Measurements from ENCODE around the gene PCNX1. TPM values are rescaled to one million over a fixed set of nuclear protein-coding genes. Genes with fewer than 3 reads are reported as not detected.
"Not testable (repeated sequence)": the region's sequence is repeated elsewhere in the genome, so short reads cannot be mapped to it uniquely, and the experiment has no call there.

Gene PCNX1
- total RNA-seq (202 TPM), polyA plus RNA-seq (10 to 100 TPM; 16.4 to 25.7 (median 20.3) TPM)

DNA sequence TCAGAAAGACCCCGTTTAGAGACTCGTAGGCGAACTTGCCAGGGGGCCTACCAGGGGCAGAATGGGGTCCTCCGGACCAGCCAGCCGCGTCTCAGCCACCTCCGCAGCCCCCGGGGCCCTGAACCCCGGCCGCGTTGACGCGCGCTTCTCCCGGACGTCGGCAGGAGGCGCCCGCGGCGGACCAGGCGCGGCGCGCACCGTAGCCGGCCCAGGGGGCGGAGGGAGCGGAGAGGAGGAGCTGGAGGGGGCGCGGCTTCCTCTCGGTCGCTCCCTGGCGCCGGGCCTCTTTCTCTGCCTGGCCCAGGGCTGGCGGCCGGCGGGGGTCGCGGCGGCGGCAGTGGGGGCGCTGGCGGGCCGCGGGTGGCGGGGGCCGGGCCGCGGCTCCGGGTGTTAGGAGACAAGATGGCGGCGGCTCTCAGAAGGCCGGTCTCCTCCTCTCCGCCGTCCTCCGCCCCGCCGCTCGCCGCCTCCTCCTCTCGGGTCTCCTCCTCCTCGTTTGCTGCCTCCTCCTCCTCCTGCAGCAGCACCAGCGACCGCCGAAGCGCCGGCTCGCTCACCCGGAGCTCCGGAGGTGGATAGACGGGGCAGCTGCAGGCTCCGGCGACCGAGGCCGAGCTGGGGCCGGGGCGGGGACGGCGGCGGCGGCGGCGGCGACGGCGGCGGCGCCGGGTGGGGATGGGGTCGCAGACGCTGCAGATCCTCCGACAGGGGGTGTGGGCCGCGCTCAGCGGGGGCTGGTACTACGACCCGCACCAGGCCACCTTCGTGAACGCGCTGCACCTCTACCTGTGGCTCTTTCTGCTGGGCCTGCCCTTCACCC is at the start of gene PCNX1:
TSS of gene PCNX1 (plus strand) at position 284 of the 820 bp plus-strand sequence. CDS start at position 676, 392 bp downstream.
- Mint-ChIP-seq H3K27ac (peak within 1 kb of the TSS; percentile 76 to 96 (median 95)), H3K36me3 (peaks cover 1% of the 10 kb centered on the region), H3K4me1 (peaks cover 33 to 71% (median 47%) of the 10 kb centered on the region in 4 donors), H3K9me3 (no peaks in the 10 kb centered on the region), H3K27me3 (no peaks in the 10 kb centered on the region), H3K4me3 (peak within 1 kb of the TSS; percentile 77 to 100 (median 94))
- Histone ChIP-seq H3K4me3 (ENCODE audit: low read depth, low read length) (peak within 1 kb of the TSS; percentile 88), H3K4me1 (ENCODE audit: control insufficient read depth, insufficient read depth, low read length, poor library complexity, severe bottlenecking) (peaks cover 50% of the 10 kb centered on the region), H3K36me3 (ENCODE audit: control insufficient read depth, insufficient read depth, low read length) (peaks cover 2% of the 10 kb centered on the region), H3K27me3 (ENCODE audit: control insufficient read depth, insufficient read depth, low read length) (no peaks in the 10 kb centered on the region), H3K27ac (ENCODE audit: insufficient read depth, low read length, poor library complexity, severe bottlenecking) (peak within 1 kb of the TSS; percentile 88), H3K9me3 (ENCODE audit: control insufficient read depth in 2 of 2, low read length in 2 of 2) (no peaks in the 10 kb centered on the region)
- DNase-seq (peak; percentile 86 to 92 (median 91)), ATAC-seq (ENCODE audit: low read depth in 2 of 2) (peak; percentile 77 to 78)

DNA sequence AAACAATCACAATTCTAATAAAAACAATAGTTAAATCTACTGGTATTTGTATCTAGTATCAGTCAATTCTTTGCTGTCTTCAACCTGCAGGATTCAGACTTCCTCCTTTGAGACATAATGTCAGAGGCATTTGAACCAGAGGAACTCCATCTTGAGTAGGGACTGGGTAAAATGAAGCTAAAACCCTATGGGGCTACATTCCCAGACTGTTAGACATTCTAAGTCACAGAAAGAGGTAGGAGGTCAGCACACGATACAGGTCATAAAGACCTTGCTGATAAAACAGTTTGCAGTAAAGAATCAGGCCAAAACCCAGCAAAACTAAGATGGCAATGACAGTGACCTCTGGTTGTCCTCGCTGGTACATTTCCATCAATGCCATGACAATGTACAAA is 49.8 kb upstream of the PCNX1 start:
- no peaks in the 10 kb centered on the region for H3K36me3 Mint-ChIP-seq

DNA sequence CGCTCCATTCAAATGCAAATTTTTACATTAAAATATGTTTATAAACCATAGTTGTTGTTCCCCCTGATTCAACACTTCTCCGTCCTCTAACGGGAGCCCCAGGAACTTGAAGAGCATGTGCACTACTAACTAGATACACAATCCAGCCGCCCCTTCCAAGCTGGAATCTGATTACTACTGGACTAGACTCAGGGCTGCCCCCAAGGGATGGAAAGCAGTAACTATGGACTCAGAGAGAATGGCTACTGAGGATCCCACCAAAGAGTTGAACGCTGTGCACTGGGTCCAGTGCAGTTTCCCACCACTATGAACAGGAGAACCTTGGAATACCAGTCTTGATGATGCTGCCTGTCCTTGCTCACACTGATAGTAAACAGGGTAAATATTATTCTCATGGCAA is 48.6 kb upstream of the PCNX1 start:
- Histone ChIP-seq H3K27ac (ENCODE audit: insufficient read depth, low read length, poor library complexity, severe bottlenecking) (no peak overlapping the region), H3K4me1 (ENCODE audit: control insufficient read depth, insufficient read depth, low read length, poor library complexity, severe bottlenecking) (no peaks in the 10 kb centered on the region), H3K4me3 (ENCODE audit: low read depth, low read length) (no peak overlapping the region), H3K9me3 (ENCODE audit: control insufficient read depth in 2 of 2, low read length in 2 of 2) (no peaks in the 10 kb centered on the region), H3K36me3 (ENCODE audit: control insufficient read depth, insufficient read depth, low read length) (no peaks in the 10 kb centered on the region), H3K27me3 (ENCODE audit: control insufficient read depth, insufficient read depth, low read length) (no peaks in the 10 kb centered on the region)
- Mint-ChIP-seq H3K4me1 (peaks cover 0 to 5% (median 0%) of the 10 kb centered on the region in 4 donors), H3K27me3 (no peaks in the 10 kb centered on the region), H3K9me3 (peaks cover 0 to 3% (median 0%) of the 10 kb centered on the region in 7 donors), H3K36me3 (no peaks in the 10 kb centered on the region), H3K27ac (no peak overlapping the region), H3K4me3 (no peak overlapping the region)
- ATAC-seq (ENCODE audit: low read depth in 2 of 2) (no peak), DNase-seq (no peak)

More for the DNA sequence above, 49.8 kb upstream of the PCNX1 start:
- no peaks in the 10 kb centered on the region for H3K27me3 Mint-ChIP-seq
- no peak for ATAC-seq (ENCODE audit: low read depth in 2 of 2)
- H3K4me1 ChIP-seq (ENCODE audit: control insufficient read depth, insufficient read depth, low read length, poor library complexity, severe bottlenecking), result no peaks in the 10 kb centered on the region
- H3K4me3 Mint-ChIP-seq, result no peak overlapping the region
- H3K27me3 ChIP-seq (ENCODE audit: control insufficient read depth, insufficient read depth, low read length), result no peaks in the 10 kb centered on the region
- H3K4me1 Mint-ChIP-seq, result peaks cover 0 to 5% (median 0%) of the 10 kb centered on the region in 4 donors
- H3K9me3 ChIP-seq (ENCODE audit: control insufficient read depth in 2 of 2, low read length in 2 of 2), result no peaks in the 10 kb centered on the region
- no peaks in the 10 kb centered on the region for H3K36me3 ChIP-seq (ENCODE audit: control insufficient read depth, insufficient read depth, low read length)
- H3K4me3 ChIP-seq (ENCODE audit: low read depth, low read length), result no peak overlapping the region
- DNase-seq, result no peak
- no peak overlapping the region for H3K27ac ChIP-seq (ENCODE audit: insufficient read depth, low read length, poor library complexity, severe bottlenecking)
- no peak overlapping the region for H3K27ac Mint-ChIP-seq
- peaks cover 0 to 3% (median 0%) of the 10 kb centered on the region in 7 donors for H3K9me3 Mint-ChIP-seq

DNA sequence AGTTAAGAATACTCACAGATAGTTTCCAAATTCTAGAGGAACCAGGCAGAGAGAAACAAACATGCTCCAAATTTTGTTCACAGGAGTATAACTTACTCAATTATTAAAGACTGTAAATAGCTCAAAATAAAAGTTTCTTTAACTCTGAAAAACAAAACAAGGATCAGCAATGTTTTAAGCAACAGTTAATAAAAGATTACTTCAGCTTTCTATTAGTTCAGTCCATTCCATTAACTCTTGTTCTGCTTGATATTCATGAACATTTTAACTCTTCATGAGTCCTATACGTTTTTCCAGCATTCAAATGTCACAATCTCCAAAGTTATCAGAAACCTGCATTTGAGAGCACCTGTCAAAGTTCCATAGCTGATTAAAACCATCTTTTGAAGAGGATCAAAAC is 40.3 kb upstream of the PCNX1 start:
- not testable (repeated sequence) for H3K27ac Mint-ChIP-seq; H3K4me3 ChIP-seq (ENCODE audit: low read depth, low read length); H3K4me3 Mint-ChIP-seq; ATAC-seq (ENCODE audit: low read depth in 2 of 2); H3K4me1 Mint-ChIP-seq; H3K27me3 Mint-ChIP-seq; H3K9me3 ChIP-seq (ENCODE audit: control insufficient read depth in 2 of 2, low read length in 2 of 2); H3K4me1 ChIP-seq (ENCODE audit: control insufficient read depth, insufficient read depth, low read length, poor library complexity, severe bottlenecking); H3K36me3 Mint-ChIP-seq; DNase-seq; H3K27ac ChIP-seq (ENCODE audit: insufficient read depth, low read length, poor library complexity, severe bottlenecking); H3K36me3 ChIP-seq (ENCODE audit: control insufficient read depth, insufficient read depth, low read length); H3K27me3 ChIP-seq (ENCODE audit: control insufficient read depth, insufficient read depth, low read length)
- peaks cover 0 to 11% (median 4%) of the 10 kb centered on the region in 7 donors for H3K9me3 Mint-ChIP-seq

DNA sequence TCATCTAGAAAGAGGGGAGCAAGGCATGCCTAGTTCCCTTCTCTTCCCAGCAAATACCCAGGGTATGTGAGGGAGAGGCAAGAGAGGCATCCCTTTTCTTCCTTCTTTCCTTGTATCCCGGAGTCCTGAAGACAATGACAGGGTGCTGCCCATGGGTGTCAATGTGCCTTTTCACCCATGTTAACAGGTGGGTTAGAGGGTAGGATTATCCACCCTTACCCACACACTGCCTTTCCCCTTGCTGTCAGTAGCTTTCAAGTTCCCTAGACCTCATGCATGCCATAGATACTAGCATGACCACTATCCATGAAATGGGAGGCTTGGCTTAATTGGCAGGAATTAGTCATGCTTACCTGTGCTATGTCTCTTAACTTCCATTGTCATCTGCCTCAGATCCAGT is 36.3 kb upstream of the PCNX1 start:
- no peaks in the 10 kb centered on the region for H3K27me3 ChIP-seq (ENCODE audit: control insufficient read depth, insufficient read depth, low read length)
- Mint-ChIP-seq H3K4me1 (peaks cover 6 to 20% (median 11%) of the 10 kb centered on the region in 4 donors), H3K27ac (no peak overlapping the region), H3K4me3 (peak overlapping the region in 2 of 4 donors; percentile 40 to 58), H3K9me3 (peaks cover 0 to 11% (median 4%) of the 10 kb centered on the region in 7 donors), H3K27me3 (no peaks in the 10 kb centered on the region), H3K36me3 (peaks cover 5% of the 10 kb centered on the region)
- DNase-seq, result no peak
- no peak overlapping the region for H3K4me3 ChIP-seq (ENCODE audit: low read depth, low read length)
- no peak for ATAC-seq (ENCODE audit: low read depth in 2 of 2)
- H3K36me3 ChIP-seq (ENCODE audit: control insufficient read depth, insufficient read depth, low read length), result no peaks in the 10 kb centered on the region
- no peak overlapping the region for H3K27ac ChIP-seq (ENCODE audit: insufficient read depth, low read length, poor library complexity, severe bottlenecking)
- H3K4me1 ChIP-seq (ENCODE audit: control insufficient read depth, insufficient read depth, low read length, poor library complexity, severe bottlenecking), result peaks cover 13% of the 10 kb centered on the region
- H3K9me3 ChIP-seq (ENCODE audit: control insufficient read depth in 2 of 2, low read length in 2 of 2), result peaks cover 0 to 2% of the 10 kb centered on the region in 2 experiments

DNA sequence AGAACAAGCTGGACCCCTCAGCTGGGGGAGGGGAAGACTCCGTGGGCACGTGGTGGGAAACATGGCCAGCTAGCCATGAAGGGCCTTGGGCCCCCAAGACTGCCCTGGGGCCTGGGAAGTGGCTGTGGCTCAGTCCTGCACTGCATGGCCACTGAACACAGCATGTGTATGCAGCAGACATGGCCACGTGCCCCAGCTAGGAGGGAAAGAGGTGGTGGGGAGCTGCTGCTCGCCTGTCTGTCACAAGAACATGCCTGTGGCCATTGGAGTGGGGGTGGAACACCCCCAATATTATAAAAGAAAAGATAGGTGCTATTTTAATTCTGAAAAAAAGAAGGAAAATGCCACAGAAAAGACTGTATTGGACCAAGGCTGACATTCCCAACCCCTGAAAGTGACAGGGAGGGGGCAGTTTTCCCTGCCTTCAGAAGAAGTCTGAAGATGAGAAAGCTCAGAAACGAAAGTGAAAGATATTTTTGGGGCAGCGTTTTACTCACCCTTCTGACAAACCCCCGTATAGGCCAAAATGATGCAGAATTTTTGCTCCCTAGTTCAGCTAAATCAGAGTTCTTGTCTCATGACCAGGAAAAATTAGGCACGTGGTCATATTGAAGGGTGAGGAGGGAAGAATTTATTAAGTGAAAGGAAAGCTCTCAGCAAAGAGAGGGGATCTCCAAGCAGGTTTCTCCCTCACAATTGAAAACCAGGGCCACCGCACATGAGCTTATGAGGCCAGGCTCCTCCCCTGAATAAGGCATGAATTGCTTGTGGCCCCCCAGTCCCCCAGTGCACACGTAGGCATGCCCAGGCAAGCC is 35.2 kb upstream of the PCNX1 start:
- Histone ChIP-seq H3K4me3 (ENCODE audit: low read depth, low read length) (peak overlapping the region; percentile 88), H3K36me3 (ENCODE audit: control insufficient read depth, insufficient read depth, low read length) (no peaks in the 10 kb centered on the region), H3K27me3 (ENCODE audit: control insufficient read depth, insufficient read depth, low read length) (no peaks in the 10 kb centered on the region), H3K4me1 (ENCODE audit: control insufficient read depth, insufficient read depth, low read length, poor library complexity, severe bottlenecking) (peaks cover 13% of the 10 kb centered on the region), H3K27ac (ENCODE audit: insufficient read depth, low read length, poor library complexity, severe bottlenecking) (peak overlapping the region; percentile 62), H3K9me3 (ENCODE audit: control insufficient read depth in 2 of 2, low read length in 2 of 2) (no peaks in the 10 kb centered on the region)
- peaks cover 5% of the 10 kb centered on the region for H3K36me3 Mint-ChIP-seq
- no peaks in the 10 kb centered on the region for H3K27me3 Mint-ChIP-seq
- H3K9me3 Mint-ChIP-seq, result peaks cover 0 to 11% (median 3%) of the 10 kb centered on the region in 7 donors
- H3K4me1 Mint-ChIP-seq, result peaks cover 6 to 20% (median 11%) of the 10 kb centered on the region in 4 donors
- H3K27ac Mint-ChIP-seq, result peak overlapping the region; percentile 93 to 97 (median 96)
- ATAC-seq (ENCODE audit: low read depth in 2 of 2) (peak; percentile 55 to 68), DNase-seq (peak in 2 of 3 donors; percentile 45 to 73)
- peak overlapping the region; percentile 74 to 86 (median 82) for H3K4me3 Mint-ChIP-seq

DNA sequence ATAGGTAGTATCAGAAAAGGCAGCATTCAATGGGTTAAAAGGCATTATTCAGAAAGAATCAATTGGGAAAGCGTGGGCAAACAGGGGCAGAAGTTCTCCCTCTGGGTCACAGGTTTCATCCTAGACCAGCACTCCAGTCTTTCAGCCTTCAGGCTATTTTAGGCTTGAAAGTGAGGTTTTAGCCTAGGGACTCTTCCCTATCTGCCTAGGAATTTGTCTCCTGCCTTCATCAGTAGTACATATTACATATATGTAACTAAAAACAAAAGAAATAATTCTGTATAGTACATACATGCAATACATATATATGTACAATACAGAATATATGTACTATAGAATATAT is 34.6 kb upstream of the PCNX1 start:
- Mint-ChIP-seq H3K4me1 (peaks cover 6 to 20% (median 11%) of the 10 kb centered on the region in 4 donors), H3K27ac (peak overlapping the region; percentile 93 to 97 (median 96))

More for the DNA sequence above, 34.6 kb upstream of the PCNX1 start:
- no peaks in the 10 kb centered on the region for H3K36me3 ChIP-seq (ENCODE audit: control insufficient read depth, insufficient read depth, low read length)
- H3K27me3 ChIP-seq (ENCODE audit: control insufficient read depth, insufficient read depth, low read length), result no peaks in the 10 kb centered on the region
- H3K9me3 ChIP-seq (ENCODE audit: control insufficient read depth in 2 of 2, low read length in 2 of 2), result no peaks in the 10 kb centered on the region
- no peak for ATAC-seq (ENCODE audit: low read depth in 2 of 2)
- H3K36me3 Mint-ChIP-seq, result peaks cover 5% of the 10 kb centered on the region
- peaks cover 13% of the 10 kb centered on the region for H3K4me1 ChIP-seq (ENCODE audit: control insufficient read depth, insufficient read depth, low read length, poor library complexity, severe bottlenecking)
- no peaks in the 10 kb centered on the region for H3K27me3 Mint-ChIP-seq
- H3K9me3 Mint-ChIP-seq, result peaks cover 0 to 11% (median 3%) of the 10 kb centered on the region in 7 donors
- DNase-seq, result no peak
- H3K4me3 ChIP-seq (ENCODE audit: low read depth, low read length), result peak overlapping the region; percentile 88
- peak overlapping the region; percentile 74 to 86 (median 82) for H3K4me3 Mint-ChIP-seq
- peak overlapping the region; percentile 62 for H3K27ac ChIP-seq (ENCODE audit: insufficient read depth, low read length, poor library complexity, severe bottlenecking)

All from CD4-positive, CD25-positive, alpha-beta regulatory T cell (primary cell).